Measurements from ENCODE around the gene GCC2.
"Not testable (repeated sequence)": the region's sequence is repeated elsewhere in the genome, so short reads cannot be mapped to it uniquely, and the experiment has no call there.

GRCh38 chr2:108453530-108453929, 4.5 kb downstream of the GCC2 start:
- not testable (repeated sequence) for TF ChIP-seq RXRA (IDR thresholded peaks at IDR 0.05; ENCODE audit: insufficient read depth, low read depth, low read length); CTCF (IDR thresholded peaks at IDR 0.05; ENCODE audit: control extremely low read depth in 1 of 3, insufficient read depth in 1 of 3, low read depth in 1 of 3, low read length in 3 of 3); MAX (IDR thresholded peaks at IDR 0.05); EZH2 (IDR thresholded peaks at IDR 0.05; ENCODE audit: low read depth, low read length, severe bottlenecking); JUND (IDR thresholded peaks at IDR 0.05; ENCODE audit: low read length); CEBPB (IDR thresholded peaks at IDR 0.05; ENCODE audit: low read depth, low read length); RNF2 (IDR thresholded peaks at IDR 0.05; ENCODE audit: borderline replicate concordance, low read depth, low read length, missing control alignments, poor library complexity, severe bottlenecking)
